ENCODE data around the gene ZNF215.
"Not testable (repeated sequence)": the region's sequence is repeated elsewhere in the genome, so short reads cannot be mapped to it uniquely, and the experiment has no call there.

The ZNF215 gene

DNA sequence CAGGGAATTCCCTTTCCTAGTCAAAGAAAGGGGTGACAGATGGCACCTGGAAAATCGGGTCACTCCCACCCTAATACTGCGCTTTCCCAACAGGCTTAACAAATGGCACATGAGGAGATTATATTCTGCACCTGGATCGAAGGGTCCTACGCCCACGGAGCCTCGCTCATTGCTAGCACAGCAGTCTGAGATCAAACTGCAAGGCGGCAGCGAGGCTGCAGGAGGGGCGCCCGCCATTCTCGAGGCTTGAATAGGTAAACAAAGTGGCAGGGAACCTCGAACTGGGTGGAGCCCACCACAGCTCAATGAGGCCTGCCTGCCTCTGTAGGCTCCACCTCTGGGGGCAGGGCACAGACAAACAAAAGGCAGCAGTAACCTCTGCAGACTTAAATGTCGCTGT is 21.4 kb upstream of the ZNF215 start:
- H3K4me1 ChIP-seq (ENCODE audit: control insufficient read depth, insufficient read depth, low read length); H3K27ac ChIP-seq (ENCODE audit: low read depth, low read length); H3K27me3 ChIP-seq (ENCODE audit: control insufficient read depth, insufficient read depth, low read length); H3K36me3 ChIP-seq (ENCODE audit: control insufficient read depth, insufficient read depth, low read length); H3K9me3 ChIP-seq (ENCODE audit: control insufficient read depth, insufficient read depth, low read depth, low read length): not testable (repeated sequence)
- Histone ChIP-seq H3K9ac (ENCODE audit: low read length) (peak overlapping the region; percentile 58), H3K4me3 (ENCODE audit: low read depth, low read length) (peak overlapping the region; percentile 57; the same call in 1 of the 2 replicates)

DNA sequence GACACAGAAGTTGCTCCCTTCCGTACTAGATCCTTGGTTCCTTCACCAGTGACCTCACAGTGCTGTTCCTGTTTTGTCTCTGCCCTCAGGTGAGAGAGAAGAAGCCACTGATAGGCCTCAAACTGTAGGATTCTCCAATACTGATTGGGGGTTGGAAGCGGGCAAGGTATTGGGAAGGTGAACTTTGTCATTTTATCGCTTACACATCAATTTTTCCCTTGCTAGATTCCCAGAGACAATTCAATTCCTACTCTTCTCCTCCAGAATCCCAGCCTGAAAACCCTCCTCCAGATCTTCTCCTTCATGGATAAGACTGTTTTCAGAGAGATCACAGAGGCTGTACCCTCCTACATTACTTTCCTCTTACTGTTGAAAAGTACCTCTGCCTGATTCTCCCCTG is 14.8 kb upstream of the ZNF215 start:
- Histone ChIP-seq H3K36me3 (ENCODE audit: control insufficient read depth, insufficient read depth, low read length) (no peaks in the 10 kb centered on the region), H3K4me3 (ENCODE audit: low read depth, low read length) (no peak overlapping the region), H3K27me3 (ENCODE audit: control insufficient read depth, insufficient read depth, low read length) (no peaks in the 10 kb centered on the region), H3K27ac (ENCODE audit: low read depth, low read length) (no peak overlapping the region), H3K9ac (ENCODE audit: low read length) (no peak overlapping the region), H3K4me1 (ENCODE audit: control insufficient read depth, insufficient read depth, low read length) (no peaks in the 10 kb centered on the region), H3K9me3 (ENCODE audit: control insufficient read depth, insufficient read depth, low read depth, low read length) (no peaks in the 10 kb centered on the region)

DNA sequence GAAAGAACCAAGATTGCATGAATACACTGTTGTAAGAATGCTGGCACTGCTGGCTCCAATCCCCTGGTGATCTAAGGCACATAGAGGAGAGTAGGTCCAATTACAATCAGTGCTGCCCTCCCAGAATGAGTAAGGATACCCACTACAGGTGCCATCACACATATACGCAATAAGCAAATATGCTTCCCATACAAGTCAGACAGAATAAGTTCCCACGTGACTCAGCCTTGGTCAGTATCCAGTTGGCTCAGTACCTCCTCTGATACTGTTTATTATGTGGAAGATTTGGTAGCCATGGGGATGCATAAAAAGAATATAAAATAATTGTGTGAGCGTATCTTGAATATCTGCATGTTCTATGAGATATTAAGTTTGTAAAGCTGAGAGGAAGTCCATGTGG is 14.3 kb upstream of the ZNF215 start:
- no peaks in the 10 kb centered on the region for H3K27me3 ChIP-seq (ENCODE audit: control insufficient read depth, insufficient read depth, low read length)
- H3K27ac ChIP-seq (ENCODE audit: low read depth, low read length) = no peak overlapping the region
- H3K4me1 ChIP-seq (ENCODE audit: control insufficient read depth, insufficient read depth, low read length) = no peaks in the 10 kb centered on the region
- no peak overlapping the region for H3K4me3 ChIP-seq (ENCODE audit: low read depth, low read length)
- no peaks in the 10 kb centered on the region for H3K9me3 ChIP-seq (ENCODE audit: control insufficient read depth, insufficient read depth, low read depth, low read length)
- H3K36me3 ChIP-seq (ENCODE audit: control insufficient read depth, insufficient read depth, low read length) = no peaks in the 10 kb centered on the region
- no peak overlapping the region for H3K9ac ChIP-seq (ENCODE audit: low read length)

DNA sequence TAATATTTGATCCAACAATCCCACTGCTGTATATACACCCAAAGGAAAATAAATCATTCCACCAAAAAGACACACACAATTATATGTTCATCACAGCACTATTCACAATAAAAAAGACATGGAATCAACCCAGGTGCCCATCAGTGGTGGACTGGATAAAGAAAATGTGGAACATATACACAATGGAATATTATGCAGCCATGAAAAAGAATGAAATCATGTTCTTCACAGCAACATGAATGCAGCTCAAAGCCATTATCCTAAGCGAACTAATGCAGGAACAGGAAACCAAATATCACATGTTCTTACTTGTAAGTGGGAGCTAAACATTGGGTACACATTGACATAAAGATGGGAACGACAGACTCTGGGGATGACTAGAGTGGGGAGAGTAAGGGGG is 6.5 kb upstream of the ZNF215 start:
- no peaks in the 10 kb centered on the region for H3K4me1 ChIP-seq (ENCODE audit: control insufficient read depth, insufficient read depth, low read length)
- no peak overlapping the region for H3K27ac ChIP-seq (ENCODE audit: low read depth, low read length)
- H3K9me3 ChIP-seq (ENCODE audit: control insufficient read depth, insufficient read depth, low read depth, low read length) = peaks cover 4% of the 10 kb centered on the region; the same call in 1 of the 2 replicates
- no peaks in the 10 kb centered on the region for H3K27me3 ChIP-seq (ENCODE audit: control insufficient read depth, insufficient read depth, low read length)
- no peak overlapping the region for H3K9ac ChIP-seq (ENCODE audit: low read length)
- H3K4me3 ChIP-seq (ENCODE audit: low read depth, low read length) = no peak overlapping the region
- H3K36me3 ChIP-seq (ENCODE audit: control insufficient read depth, insufficient read depth, low read length) = no peaks in the 10 kb centered on the region

DNA sequence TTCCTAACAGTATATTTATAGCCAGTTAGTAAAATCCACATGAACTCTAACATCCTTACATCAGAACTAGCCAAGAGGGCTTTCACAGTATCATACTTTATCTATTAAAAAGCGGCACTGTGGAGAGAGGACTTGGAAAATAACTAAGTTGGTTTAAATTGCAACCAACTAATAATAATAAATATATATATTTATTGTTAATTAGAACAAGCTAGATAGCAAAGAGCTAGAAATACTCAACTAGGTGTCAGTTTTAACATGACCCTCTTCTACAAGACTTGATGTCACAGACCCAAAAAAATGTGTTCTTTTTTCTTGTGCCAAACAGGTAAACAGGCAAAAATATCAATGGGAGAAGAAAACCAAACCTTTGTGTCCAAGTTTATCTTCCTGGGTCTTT is 5.5 kb upstream of the ZNF215 start, which contains the start of gene OR2D3:
OR2D3 (plus strand) TSS at position 301 of the 400 bp plus-strand sequence; CDS start at position 301, 0 bp downstream.
- H3K36me3 ChIP-seq (ENCODE audit: control insufficient read depth, insufficient read depth, low read length) = no peaks in the 10 kb centered on the region
- H3K4me3 ChIP-seq (ENCODE audit: low read depth, low read length) = no peak within 1 kb of the TSS
- no peak within 1 kb of the TSS for H3K27ac ChIP-seq (ENCODE audit: low read depth, low read length)
- peaks cover 4% of the 10 kb centered on the region; the same call in 1 of the 2 replicates for H3K9me3 ChIP-seq (ENCODE audit: control insufficient read depth, insufficient read depth, low read depth, low read length)
- no peak within 1 kb of the TSS for H3K9ac ChIP-seq (ENCODE audit: low read length)
- no peaks in the 10 kb centered on the region for H3K4me1 ChIP-seq (ENCODE audit: control insufficient read depth, insufficient read depth, low read length)
- no peaks in the 10 kb centered on the region for H3K27me3 ChIP-seq (ENCODE audit: control insufficient read depth, insufficient read depth, low read length)

DNA sequence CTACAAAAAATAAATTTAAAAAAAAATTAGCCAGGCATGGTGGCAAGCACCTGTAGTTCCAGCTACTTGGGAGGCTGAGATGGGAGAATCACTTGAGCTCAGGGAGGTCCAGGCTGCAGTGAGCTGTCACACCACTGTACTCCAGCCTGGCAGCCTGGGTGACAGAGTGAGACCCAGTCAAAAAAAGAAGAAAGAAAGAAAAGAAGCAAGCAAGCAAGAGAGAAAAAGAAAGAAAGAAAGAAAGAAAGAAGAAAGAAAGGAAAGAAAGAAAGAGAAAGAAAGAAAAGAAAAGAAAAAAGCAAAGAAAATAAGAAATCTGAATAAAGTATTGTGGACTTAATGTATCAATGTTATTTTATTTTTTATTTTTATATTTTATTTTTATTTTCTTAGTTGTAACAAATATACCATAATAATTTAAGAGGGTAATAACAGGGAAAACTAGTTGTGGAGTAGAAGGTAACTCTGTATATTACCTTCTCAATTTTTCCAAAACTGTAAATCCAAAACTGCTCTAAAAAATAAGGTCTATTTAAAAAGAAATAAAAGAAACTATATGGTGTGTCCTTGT is 1.1 kb upstream of the ZNF215 start:
- Histone ChIP-seq H3K36me3 (ENCODE audit: control insufficient read depth, insufficient read depth, low read length) (no peaks in the 10 kb centered on the region), H3K27ac (ENCODE audit: low read depth, low read length) (no peak overlapping the region), H3K9ac (ENCODE audit: low read length) (no peak overlapping the region), H3K9me3 (ENCODE audit: control insufficient read depth, insufficient read depth, low read depth, low read length) (no peaks in the 10 kb centered on the region), H3K4me3 (ENCODE audit: low read depth, low read length) (peak overlapping the region; percentile 95; the same call in 1 of the 2 replicates), H3K27me3 (ENCODE audit: control insufficient read depth, insufficient read depth, low read length) (no peaks in the 10 kb centered on the region), H3K4me1 (ENCODE audit: control insufficient read depth, insufficient read depth, low read length) (peaks cover 5% of the 10 kb centered on the region)

DNA sequence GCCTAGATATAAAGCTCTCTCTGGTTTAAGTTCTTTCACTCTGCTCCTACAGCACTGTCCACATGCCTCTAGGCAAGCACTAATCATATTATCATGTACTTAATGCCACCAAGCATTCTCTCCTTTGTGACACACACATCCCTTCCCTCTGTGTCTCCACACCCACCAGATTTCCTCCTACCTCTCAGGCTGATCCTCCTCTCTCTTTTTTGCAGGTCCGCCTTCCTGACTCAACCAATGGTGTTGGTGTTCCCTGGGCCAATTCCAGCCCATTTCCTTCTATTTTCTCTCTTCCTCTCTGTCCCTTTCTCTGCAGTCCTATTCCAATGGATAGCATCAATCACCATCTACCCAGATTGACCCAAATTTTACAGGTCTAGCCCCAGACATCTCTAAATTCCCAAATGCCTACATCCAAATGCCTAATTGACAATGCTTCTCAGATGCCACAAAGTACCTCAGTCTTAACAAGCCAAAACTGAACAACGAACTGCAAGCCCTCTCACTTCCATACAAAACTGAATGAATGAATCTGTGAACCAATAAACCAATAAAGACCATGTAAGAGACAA is 504 bp upstream of the ZNF215 start:
- H3K9me3 ChIP-seq (ENCODE audit: control insufficient read depth, insufficient read depth, low read depth, low read length) = no peaks in the 10 kb centered on the region
- H3K4me1 ChIP-seq (ENCODE audit: control insufficient read depth, insufficient read depth, low read length) = peaks cover 5% of the 10 kb centered on the region
- no peaks in the 10 kb centered on the region for H3K27me3 ChIP-seq (ENCODE audit: control insufficient read depth, insufficient read depth, low read length)
- H3K27ac ChIP-seq (ENCODE audit: low read depth, low read length) = no peak overlapping the region; the same call in 1 of the 2 replicates
- H3K9ac ChIP-seq (ENCODE audit: low read length) = peak overlapping the region; percentile 80
- peak overlapping the region; percentile 95 for H3K4me3 ChIP-seq (ENCODE audit: low read depth, low read length)
- no peaks in the 10 kb centered on the region for H3K36me3 ChIP-seq (ENCODE audit: control insufficient read depth, insufficient read depth, low read length)

DNA sequence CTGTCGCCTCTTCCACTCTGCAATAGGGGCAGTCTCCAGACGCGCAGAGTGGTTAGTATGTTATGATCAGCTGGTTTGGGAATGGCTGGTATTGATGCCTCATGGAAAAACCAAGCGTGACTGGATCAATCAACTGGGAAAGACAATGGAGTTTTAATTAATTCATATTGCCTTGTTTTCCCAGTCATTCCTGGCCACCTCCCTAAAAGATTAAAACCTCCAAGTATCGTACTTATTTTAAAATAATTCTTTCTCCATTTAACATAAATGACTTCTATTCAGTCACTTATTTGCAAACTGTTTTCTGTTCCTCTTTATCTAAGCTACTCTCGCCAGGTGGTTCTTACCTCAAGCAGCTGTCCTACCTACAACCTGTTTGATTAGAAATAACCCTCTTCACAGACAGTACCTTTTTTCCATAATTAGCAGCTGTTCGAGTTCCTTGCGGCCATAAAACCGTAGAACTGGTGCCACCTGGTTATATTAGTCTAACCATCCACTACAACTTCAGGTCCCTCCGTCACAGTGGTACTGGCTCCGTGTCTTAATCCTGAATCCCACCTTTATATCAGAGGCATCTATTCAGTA is 898 bp downstream of the ZNF215 start:
- Histone ChIP-seq H3K9me3 (ENCODE audit: control insufficient read depth, insufficient read depth, low read depth, low read length) (no peaks in the 10 kb centered on the region), H3K4me1 (ENCODE audit: control insufficient read depth, insufficient read depth, low read length) (peaks cover 5% of the 10 kb centered on the region), H3K4me3 (ENCODE audit: low read depth, low read length) (peak overlapping the region; percentile 95), H3K9ac (ENCODE audit: low read length) (peak overlapping the region; percentile 80), H3K27me3 (ENCODE audit: control insufficient read depth, insufficient read depth, low read length) (no peaks in the 10 kb centered on the region), H3K27ac (ENCODE audit: low read depth, low read length) (no peak overlapping the region), H3K36me3 (ENCODE audit: control insufficient read depth, insufficient read depth, low read length) (peaks cover 2% of the 10 kb centered on the region)

DNA sequence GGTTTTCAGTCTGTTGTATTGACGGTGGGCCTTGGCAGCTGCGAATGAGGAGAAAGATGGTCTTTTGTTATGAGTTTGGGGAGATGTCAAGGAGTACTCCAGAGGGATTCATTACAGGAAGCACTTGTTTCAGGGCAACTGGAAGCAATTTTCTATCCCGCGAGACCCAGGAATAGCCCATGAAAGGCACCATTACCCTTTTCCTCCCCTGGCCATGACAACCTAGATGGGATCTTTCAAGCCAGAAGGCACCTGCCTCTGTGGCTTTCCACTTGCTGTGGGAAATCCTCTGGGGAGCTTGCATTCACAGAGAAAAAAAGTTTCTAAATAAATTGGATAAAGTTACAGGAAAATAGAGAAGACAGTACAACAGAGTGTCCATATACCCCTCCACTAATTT is 2.7 kb downstream of the ZNF215 start:
- H3K9me3 ChIP-seq (ENCODE audit: control insufficient read depth, insufficient read depth, low read depth, low read length) = no peaks in the 10 kb centered on the region
- no peak overlapping the region for H3K9ac ChIP-seq (ENCODE audit: low read length)
- H3K4me1 ChIP-seq (ENCODE audit: control insufficient read depth, insufficient read depth, low read length) = peaks cover 5% of the 10 kb centered on the region
- no peaks in the 10 kb centered on the region for H3K27me3 ChIP-seq (ENCODE audit: control insufficient read depth, insufficient read depth, low read length)
- H3K36me3 ChIP-seq (ENCODE audit: control insufficient read depth, insufficient read depth, low read length) = peaks cover 11% of the 10 kb centered on the region
- no peak overlapping the region for H3K4me3 ChIP-seq (ENCODE audit: low read depth, low read length)
- H3K27ac ChIP-seq (ENCODE audit: low read depth, low read length) = no peak overlapping the region

DNA sequence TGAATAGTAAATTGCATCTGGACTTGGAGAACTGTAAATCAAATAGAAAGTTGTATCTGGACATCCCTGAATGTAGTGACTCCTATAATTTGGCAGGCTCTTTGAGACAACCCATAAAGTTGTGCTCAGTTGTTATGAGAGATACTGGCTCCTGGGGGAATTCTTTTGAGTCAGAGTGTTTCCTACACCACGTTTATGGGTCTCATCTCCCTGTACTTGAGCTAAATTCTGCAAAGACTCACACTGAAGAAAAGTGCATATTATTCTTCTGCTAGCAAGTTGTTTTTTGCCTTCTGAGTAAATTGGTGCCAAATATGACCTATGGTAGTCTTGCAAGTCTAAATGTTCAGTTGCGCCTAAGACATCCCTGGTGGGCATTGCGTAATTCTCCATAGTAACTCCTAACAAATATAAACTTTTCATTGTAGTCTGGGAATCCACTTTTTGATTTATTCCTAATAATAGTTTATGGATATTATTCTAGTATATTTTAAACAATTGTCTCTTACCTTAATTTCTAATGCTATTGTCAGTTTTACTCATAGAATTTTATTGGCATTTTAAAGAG is 5.0 kb downstream of the ZNF215 start:
- Histone ChIP-seq H3K4me1 (ENCODE audit: control insufficient read depth, insufficient read depth, low read length) (peaks cover 5% of the 10 kb centered on the region), H3K27ac (ENCODE audit: low read depth, low read length) (no peak overlapping the region), H3K4me3 (ENCODE audit: low read depth, low read length) (no peak overlapping the region)

DNA sequence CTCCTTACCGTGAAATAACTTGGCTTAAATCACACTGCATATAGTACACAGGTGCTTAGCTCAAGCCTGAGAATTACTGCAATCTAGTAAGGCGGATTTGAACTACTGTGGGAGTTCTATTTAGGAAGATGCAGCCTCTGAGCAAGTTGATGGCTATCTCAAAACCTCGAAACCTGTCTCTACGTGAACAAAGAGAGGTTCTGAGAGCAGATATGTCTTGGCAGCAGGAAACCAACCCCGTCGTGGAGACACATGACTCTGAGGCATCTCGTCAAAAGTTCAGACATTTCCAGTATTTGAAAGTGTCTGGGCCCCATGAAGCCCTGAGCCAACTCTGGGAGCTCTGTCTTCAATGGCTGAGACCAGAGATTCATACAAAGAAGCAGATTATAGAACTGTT is 5.9 kb downstream of the ZNF215 start:
- Histone ChIP-seq H3K36me3 (ENCODE audit: control insufficient read depth, insufficient read depth, low read length) (peaks cover 23% of the 10 kb centered on the region), H3K27me3 (ENCODE audit: control insufficient read depth, insufficient read depth, low read length) (no peaks in the 10 kb centered on the region), H3K4me3 (ENCODE audit: low read depth, low read length) (no peak overlapping the region), H3K27ac (ENCODE audit: low read depth, low read length) (no peak overlapping the region), H3K4me1 (ENCODE audit: control insufficient read depth, insufficient read depth, low read length) (peaks cover 5% of the 10 kb centered on the region), H3K9me3 (ENCODE audit: control insufficient read depth, insufficient read depth, low read depth, low read length) (no peaks in the 10 kb centered on the region), H3K9ac (ENCODE audit: low read length) (no peak overlapping the region)

More for the DNA sequence above, 5.0 kb downstream of the ZNF215 start:
- peaks cover 23% of the 10 kb centered on the region for H3K36me3 ChIP-seq (ENCODE audit: control insufficient read depth, insufficient read depth, low read length)
- no peak overlapping the region for H3K9ac ChIP-seq (ENCODE audit: low read length)
- H3K9me3 ChIP-seq (ENCODE audit: control insufficient read depth, insufficient read depth, low read depth, low read length) = no peaks in the 10 kb centered on the region
- no peaks in the 10 kb centered on the region for H3K27me3 ChIP-seq (ENCODE audit: control insufficient read depth, insufficient read depth, low read length)
